Activated CD4-positive, alpha-beta T cell treated with anti-CD3 and anti-CD28 coated beads for 1 hour (primary cell): ENCODE data around the gene STIM1.
"Not testable (repeated sequence)": the region's sequence is repeated elsewhere in the genome, so short reads cannot be mapped to it uniquely, and the experiment has no call there.

Experiments used
- DNase-seq: peaks from one replicate; pipeline ENCODE4 v3.0.0-alpha.2; 2020

The STIM1 gene

DNA sequence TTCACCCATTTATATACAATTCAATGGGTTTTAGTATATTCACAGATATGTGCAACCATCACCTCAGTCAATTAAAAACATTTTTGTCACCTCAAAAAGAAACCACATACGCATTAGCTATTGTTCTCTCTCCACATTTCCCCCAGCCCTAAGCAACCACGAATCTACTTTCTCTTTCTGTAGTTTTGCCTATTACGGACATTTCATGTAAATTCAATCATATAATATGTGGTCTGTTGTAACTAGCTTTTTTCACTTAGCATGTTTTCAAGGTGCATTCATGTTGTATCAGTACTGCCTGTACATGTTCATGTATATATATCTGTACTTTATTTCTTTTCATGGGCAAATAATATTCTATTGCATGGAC, 134.4 kb downstream of the STIM1 start:
- DNase-seq = no peak

DNA sequence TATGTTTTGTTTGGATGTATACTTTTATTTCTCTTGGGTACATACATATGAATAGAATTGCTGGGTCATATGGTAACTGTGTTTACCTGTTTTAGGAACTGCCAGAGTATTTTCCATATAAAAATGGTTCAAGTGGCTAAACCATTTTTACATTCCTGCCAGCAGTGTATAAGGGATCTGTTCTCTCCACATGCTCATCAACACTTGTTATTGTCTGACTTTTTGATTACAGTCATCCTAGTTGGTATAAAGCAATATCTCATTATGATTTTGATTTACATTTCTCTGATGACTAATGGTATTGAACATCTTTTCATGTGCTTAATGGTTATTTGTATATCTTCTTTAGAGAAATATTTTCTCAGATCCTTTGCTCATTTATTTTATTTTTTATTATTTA, 134.9 kb downstream of the STIM1 start:
- no peak for DNase-seq

DNA sequence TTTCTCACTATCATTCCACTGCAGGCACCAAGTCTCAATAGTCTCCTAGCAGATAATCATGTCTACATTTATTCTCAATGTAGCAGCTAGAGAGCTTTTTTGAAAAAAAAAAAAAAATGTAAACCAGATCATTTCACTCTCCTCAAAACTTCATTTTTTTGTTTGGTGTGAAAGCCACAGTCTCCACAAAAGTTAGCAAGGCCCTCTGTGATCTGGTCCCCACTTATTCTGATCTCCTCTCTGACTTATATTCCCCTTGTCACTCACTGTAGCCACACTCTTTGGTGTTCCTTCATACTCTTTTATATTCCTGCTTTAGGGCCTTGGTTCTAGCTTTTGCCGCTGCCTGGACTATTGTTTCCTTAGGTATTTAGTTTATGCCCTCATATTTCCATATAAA, 137.5 kb downstream of the STIM1 start:
- DNase-seq = no peak

DNA sequence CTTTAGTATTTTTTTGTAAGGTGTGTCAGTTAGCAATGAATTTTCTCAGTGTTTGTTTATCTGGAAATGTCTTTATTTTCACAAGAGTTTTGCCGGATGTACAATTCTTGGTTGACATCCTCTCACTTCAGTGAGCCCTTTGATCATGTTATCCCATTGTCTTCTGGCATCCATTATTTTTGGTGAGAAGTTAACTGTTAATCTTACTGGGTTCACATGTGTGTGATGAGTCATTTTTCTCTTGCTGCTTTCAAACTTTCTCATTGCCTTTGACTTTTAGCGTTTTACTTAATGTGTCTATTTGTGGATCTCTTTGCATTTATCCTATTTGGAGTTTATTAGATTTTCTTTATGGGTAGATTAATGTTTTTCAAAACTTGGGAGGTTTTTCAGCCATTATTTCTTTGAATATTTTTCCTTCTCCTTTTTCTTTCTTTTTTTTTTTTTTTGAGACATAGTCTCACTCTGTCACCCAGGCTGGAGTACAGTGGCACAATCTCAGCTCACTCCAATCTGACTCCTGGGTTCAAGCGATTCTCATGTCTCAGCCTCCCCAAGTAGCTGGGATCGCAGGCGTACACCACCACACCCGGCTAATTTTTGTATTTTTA, 138.7 kb downstream of the STIM1 start:
- no peak for DNase-seq

DNA sequence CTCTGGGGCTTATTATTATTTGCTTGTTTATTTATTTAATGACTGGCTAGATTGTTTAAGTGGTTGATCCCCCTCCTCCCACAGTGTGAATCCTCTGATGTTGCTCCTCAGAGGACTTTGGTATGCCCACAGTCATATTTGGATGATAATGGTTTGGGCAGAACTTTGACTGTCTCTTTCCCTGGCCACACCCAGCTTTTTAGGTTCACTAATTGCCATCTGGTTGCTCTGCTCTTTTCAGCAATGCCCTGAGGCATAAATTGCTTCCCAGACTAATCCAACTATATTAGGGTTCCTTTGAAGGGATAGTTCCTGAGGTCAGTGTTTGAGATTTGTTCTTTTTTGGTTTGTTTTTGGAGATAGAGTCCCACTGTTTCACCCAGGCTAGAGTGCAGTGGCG, 139.8 kb downstream of the STIM1 start:
- no peak for DNase-seq

DNA sequence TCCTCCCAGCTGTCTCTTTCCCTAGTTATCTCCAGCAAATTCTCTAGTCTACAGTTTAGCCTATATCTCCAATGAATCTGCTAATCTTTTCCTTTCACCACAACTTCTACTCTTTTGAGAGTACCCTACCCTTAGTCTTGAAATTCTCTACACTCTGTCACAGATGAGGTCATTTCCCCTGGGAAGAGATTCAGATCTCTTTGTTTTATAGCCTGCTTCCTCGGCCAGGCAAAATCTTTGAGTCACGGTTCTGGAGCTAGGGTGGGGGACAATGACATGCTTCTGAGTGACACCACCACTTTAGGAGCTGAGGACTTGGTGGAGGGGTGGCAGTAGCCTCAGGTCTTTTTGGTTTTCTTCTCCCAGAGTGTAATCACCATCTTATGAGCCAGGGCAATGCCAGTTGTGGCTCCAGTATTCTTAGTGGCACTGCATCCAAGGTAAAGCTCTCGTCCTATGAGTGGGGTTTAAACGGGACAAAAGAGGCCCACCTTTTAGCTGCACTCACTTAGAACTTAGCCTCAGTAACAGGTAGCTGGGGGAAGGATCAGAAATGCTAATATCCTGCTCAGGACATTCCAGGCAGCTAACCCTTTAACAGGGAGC, 140.6 kb downstream of the STIM1 start:
- DNase-seq = no peak

DNA sequence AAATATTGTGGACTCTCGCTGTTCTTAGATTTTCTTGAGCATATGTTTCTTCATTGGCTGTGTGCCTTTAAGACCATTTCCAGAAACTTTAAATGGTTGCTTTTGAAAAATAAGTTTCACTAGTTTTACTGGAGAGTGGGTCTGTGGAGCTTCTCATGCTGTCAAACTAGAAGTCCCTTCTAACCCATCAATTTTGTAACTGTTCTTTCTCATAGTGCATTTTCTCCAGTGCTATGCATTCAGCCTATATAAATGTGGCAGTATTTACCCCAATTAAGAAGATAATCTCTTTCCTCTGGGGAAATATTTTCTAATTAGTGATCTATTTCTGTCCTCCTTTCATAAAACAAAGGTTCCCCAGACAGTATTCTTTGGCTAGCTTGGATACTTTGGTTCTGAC, 141.2 kb downstream of the STIM1 start:
- no peak for DNase-seq

DNA sequence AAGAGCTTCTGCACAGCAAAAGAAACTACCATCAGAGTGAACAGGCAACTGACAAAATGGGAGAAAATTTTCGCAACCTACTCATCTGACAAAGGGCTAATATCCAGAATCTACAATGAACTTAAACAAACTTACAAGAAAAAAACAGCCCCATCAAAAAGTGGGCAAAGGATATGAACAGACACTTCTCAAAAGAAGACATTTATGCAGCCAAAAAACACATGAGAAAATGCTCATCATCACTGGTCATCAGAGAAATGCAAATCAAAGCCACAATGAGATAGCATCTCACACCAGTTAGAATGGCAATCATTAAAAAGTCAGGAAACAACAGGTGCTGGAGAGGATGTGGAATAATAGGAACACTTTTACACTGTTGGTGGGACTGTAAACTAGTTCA, 149.3 kb downstream of the STIM1 start:
- DNase-seq = not testable (repeated sequence)

DNA sequence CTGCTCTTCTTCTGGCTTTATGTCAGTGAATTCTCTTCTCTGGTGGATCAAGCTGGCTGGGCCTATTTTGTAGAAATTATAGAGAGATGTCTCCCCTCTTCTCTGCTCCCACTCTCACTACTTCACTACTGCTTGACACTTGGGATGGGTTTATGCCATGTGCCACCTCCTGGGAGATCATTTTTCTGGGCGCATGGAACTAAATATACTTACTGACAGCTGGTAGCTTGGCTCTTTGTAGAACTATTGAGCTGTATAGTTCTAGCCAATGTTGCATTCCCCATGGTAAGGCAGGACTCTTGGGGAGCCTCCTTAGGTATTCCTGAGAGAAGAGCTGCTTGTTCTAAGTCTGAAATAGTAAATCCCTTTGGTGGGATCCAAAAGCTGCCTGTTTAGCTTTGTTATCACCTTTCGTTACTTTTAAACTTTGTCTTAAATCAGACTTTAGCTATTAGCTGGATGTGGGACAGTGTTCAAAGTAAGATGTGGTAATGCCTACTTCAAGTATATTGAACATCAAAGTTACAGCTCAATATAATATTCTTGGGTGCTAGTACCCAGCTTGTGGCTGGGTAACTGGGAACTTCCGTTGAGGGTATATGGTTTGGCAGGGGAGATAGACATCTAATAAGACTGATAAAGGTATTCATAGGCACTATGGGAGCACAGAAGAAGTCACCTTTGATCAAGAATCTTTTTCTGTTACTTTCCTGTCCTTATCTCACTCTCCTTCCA, 151.6 kb downstream of the STIM1 start:
- no peak for DNase-seq

DNA sequence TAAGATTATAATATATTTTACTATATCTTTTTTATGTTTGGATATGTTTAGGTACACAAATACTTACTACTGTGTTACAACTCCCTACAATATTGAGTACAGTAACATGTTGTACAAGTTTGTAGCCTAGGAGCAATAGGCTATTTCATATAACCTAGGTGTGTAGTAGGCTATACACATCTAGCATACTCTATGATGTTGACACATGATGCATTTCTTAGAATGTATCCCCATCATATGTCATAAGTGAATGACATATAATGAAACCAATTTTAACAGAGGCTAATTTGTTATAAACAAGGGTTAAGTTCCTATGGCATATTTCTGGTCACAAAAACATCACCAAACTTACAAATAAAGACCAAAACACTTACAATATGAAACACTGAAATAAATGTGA, 152.7 kb downstream of the STIM1 start:
- no peak for DNase-seq

DNA sequence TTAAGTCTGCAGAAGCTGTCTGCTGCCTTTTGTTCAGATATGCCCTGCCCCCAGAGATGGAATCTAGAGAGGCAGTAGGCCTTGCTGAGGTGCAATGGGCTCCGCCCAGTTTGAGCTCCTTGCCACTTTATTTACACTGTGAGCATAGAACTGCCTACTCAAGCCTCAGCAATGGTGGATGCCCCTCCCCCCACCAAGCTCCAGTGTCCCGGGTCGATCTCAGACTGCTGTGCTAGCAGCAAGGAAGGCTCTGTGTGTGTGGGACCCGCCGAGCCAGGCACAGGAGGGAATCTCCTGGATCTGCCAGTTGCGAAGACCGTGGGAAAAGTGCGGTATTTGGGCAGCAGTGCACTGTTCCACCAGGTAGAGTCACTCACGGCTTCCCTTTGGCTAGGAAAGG, 161.1 kb downstream of the STIM1 start:
- not testable (repeated sequence) for DNase-seq

DNA sequence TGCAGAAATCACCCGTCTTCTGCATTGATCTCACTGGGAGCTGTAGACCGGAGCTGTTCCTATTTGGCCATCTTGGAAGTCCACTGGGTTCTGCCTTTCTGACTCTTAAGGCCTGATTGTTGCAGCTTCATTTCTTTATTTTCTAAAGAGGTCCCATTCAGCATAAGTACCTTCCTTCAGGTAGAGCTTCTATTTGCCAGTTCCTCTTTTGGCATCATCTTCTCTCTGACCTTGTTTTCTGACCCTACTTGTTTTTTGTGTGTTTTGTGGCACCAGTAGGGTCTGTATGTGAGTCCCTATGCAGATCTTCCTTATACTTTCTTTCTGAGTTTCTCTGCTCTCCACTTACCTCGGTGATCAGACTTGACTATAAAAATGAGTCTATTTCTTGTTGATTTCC, 161.7 kb downstream of the STIM1 start:
- DNase-seq = no peak

DNA sequence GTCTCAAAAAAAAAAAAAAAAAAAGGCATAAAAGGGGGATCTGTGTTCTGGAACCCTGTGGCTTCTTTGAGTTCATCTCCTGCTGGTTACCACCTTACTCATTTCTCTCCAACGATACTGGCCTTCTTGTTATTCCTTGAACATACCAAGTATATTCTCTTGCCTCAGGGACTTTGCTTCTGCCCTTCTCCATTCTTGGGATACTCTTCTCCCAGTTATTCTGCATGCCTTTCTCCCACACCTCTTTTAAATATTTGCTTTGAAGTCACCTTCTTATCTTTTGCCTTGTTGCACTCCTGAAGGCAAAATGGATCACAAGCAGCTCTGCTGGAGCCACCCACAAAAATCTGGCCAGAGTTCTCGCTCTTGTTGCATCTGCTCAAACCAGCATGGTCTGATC, 163.2 kb downstream of the STIM1 start:
- DNase-seq = no peak

DNA sequence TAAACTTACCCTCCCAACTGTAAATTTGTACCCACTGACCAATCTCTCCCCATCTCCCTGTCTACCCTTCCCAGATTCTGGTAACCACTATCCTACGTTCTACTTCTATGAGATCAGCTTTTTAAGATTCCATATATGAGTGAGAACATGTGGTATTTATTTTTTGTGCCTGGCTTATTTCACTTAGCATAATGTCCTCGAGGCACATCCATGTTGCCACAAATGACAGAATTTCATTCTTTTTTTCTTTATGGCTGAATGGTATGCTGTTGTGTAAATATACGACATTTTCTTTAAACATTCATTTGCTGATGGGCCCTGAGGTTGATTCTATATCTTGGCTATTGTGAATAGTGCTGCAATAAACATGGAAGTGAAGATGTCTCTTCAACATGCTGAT, 164.4 kb downstream of the STIM1 start:
- DNase-seq = no peak

DNA sequence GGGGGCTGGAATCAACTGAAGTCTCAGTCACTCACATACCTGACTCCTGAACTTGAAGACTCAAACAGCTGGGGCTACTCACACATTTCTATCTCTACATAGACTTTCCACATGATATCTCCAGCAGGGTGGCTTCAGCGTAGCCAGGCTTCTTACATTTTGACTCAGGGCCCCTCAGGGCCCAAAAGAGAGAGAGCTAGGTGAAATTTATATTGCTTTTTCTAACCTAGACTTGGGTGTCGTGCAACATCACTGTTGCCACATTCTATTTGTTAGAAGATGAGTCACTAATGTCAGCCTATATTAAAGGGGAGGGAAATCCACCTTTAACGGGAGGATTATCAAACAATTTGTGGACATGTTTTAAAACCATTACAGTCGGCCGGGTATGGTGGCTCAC, 167.2 kb downstream of the STIM1 start:
- no peak for DNase-seq

DNA sequence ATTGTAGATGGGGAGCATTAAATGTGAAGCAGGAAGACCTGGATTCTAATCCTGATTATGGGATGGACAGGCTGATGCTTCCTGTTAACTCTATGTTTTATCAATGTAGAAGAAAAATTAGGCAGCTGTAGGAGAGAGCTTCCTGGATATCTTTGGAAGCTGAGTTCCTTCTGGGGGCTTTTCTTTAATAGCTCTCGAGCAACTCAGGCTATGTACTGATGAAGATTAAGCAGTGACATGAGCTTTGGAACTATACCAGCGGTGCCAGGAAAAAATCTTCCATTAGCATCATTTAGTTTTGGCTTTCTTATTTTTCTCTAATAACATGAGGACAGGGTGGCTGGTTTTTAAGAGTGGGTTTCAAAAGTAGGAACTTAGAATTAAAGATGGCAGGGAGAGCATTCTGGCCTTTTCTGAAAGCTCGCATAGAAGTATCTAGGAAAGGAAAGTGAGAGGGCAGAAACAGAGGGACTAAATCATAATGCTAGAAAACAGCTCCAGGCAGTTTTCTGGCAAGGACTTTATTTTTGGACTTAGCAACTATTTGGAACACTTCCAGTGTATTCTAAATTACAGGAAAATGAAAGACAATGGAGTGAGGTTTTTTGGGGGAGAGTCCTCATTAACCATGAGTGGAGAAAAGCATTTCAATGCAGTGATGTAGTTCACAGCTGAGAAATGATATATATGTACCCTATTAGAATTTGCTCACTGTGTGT, 169.9 kb downstream of the STIM1 start:
- DNase-seq = no peak

DNA sequence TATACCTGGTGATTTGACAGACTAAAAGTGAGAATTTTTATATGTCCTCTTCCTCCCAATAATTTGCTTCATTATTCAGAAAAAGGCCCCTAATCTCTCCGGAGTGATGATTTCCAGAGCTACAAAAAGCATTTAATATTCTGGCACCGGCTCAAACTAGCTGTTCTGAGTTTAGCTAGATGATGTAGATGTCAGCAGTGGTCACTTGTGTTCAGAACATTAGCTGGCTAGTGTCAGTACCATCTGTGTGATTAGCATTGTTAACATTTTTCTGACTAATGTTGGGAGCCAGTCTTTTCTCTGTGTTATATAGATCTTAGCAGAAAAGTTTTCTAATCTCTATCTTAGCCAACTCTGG, 170.5 kb downstream of the STIM1 start:
- DNase-seq = no peak

DNA sequence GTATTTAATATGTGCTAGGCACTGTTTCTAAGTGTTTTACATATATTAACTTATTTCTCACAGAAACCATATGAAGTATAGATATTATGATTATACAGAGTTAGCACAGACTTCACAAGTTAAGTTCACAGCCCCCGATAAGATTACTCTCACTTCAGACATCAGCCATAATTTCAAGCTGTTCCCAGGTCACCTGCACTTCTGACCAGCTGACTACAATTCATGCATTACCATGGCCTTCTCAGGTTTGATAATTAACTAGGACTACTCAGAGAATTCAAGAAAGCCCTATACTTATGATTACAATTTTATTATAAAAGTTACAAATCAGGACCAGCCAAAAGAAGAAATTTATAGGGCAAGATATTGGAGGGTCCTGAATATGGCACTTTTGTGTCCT, 170.9 kb downstream of the STIM1 start:
- DNase-seq = no peak

DNA sequence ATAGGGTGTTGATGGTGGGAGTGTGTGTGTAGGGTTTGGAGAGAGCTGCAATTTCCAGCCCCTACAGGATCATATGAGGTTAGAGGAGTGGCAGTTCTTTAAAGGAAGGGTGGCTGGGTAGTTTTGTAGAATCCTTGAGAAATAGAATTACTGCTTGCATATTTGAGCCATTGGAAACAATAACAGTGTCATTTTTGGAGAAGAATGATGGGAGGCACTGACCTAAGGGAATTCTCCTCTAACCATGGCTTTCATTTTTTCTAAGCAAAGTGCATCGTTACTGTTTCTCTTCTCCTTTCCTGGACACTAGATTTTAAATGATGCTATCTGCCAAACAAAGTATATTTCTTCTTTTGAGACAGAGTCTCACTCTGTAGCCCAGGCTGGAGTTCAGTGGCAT, 172.3 kb downstream of the STIM1 start:
- DNase-seq = no peak

DNA sequence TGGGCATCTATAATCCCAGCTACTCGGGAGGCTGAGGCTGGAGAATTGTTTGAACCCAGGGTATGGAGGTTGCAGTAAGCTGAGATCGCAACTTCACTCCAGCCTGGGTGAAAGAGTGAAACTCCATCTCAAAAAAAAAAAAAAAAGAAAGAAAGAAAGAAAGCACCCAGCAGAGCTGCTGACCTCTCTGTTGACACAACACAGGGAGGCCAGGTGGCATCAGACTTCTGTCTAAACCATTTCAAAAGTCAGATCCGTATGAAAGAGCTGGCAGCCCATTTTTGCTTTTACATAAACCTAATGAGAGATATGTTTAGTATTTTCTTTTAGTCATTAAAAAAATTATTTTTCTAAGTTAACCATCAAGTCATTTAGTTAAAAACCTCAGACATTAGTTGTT, 174.7 kb downstream of the STIM1 start:
- DNase-seq = no peak

DNA sequence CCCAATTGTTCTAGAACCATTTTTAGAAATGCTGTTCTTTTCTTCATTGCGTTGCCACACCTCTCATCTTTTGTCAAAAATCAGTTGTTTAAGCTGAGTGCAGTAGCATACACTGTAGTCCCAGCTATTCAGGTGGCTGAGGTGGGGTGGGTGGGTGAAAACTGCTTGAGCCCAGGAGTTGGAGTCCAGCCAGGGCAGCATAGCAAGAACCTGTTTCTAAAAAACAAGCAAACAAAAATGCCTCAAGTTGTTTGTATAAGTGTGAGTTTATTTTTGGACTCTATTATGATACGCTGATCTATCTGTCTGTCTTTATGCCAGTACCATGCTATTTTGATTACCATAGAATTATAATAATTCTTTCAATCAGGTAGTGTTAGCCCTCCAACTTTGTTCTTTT, 176.6 kb downstream of the STIM1 start:
- DNase-seq = no peak

DNA sequence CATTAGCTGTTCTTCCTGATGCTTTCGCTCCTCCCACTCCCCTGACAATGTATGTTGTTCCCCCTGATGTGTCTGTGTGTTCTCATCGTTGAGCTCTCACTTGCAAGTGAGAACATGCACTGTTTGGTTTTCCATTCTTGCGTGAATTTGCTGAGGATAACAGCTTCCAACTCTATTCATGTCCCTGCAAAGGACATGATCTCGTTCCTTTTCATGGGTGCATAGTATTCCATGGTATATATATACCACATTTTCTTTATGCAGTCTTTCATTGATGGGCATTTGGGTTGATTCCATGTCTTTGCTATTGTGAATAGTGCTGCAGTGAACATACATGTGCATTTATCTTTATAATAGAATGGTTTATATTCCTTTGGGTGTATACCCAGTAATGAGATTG, 180.5 kb downstream of the STIM1 start:
- no peak for DNase-seq

DNA sequence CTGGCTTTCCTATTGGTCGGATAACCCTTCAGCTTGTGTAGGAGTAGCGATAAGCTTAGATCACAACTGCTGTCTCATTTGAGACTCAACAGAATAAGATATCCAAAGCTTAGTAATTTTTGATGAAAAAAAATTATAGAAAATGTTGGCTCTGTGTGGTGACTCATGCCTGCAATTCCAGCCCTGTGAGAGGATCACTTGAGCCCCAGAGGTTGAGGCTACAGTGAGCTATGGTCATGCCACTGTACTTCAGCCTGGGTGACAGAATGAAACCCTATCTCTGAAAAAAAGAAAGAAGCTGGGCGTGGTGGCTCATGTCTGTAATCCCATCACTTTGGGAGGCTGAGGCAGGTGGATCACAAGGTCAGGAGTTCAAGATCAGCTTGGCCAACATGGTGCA, 183.5 kb downstream of the STIM1 start:
- no peak for DNase-seq

DNA sequence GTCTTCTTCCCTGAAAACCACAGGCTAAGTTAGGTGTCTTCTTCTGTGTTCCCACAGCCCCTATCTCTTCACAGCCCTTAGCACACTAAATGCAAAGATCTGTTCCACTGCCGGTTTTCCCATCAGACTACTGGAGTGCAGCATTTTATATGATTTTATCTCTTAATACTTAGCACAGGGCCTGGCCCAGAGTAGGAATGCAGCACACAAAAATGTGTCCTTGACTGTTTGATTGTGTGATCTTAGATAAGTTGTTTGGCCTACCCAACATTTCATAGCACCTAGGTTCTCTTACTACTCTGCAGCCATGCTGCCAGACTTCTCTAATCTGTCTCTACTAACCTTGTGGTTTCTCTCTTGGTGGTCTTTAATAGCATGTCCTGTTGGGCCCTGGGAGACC, 185.0 kb downstream of the STIM1 start:
- DNase-seq = no peak
